CD4-positive, alpha-beta memory T cell (primary cell): ENCODE data around the gene ZBTB8B. TPM values are rescaled to one million over a fixed set of nuclear protein-coding genes. Genes with fewer than 3 reads are reported as not detected.
A peak's percentile ranks its signal among the peaks of the same experiment; 100 is the strongest.

Experiments used
- CTCF ChIA-PET: fragments of 350-600 bp; sonication (Branson Sonifier 250); formaldehyde crosslinking; loops from one replicate; lab custom pipeline; 2021; ENCODE audit warnings: inconsistent platforms; ENCODE audit not compliant: partially characterized antibody; lab: Charles Lee
- POLR2A ChIA-PET: fragments of 350-600 bp; sonication (Branson Sonifier 250); formaldehyde crosslinking; loops from one replicate; lab custom pipeline; 2021; ENCODE audit not compliant: partially characterized antibody; lab: Charles Lee
- DNase-seq, 5 donors: peaks; one replicate each; pipeline versions ENCODE4 v3.0.0 to v3.0.0-alpha.2; 2020 to 2022; ENCODE audit warnings: mixed read lengths in 1 of 5
- H3K27ac ChIP-seq: one replicate; pipeline ENCODE4 v1.7.0; 2013; ENCODE audit warnings: low read depth, low read length
- H3K27me3 ChIP-seq: 2 replicates; pipeline ENCODE4 v1.7.0; 2013; ENCODE audit warnings: mild to moderate bottlenecking, low read length, moderate library complexity; ENCODE audit not compliant: insufficient read depth
- H3K36me3 ChIP-seq: 2 replicates; pipeline ENCODE4 v1.7.0; 2013; ENCODE audit warnings: mild to moderate bottlenecking, low read length, moderate library complexity; ENCODE audit not compliant: insufficient read depth
- H3K4me1 ChIP-seq: 2 replicates; pipeline ENCODE4 v1.7.0; 2013; ENCODE audit warnings: mild to moderate bottlenecking, low read length, moderate library complexity; ENCODE audit not compliant: insufficient read depth
- H3K4me3 ChIP-seq, 2 donors: one replicate each; pipeline ENCODE4 v1.7.0; 2013; ENCODE audit warnings: low read length in 2 of 2, mild to moderate bottlenecking in 1 of 2
- H3K9me3 ChIP-seq, 2 donors: one replicate each; pipeline ENCODE4 v1.7.0; 2013; ENCODE audit warnings: low read length in 2 of 2, control low read depth in 1 of 2; ENCODE audit not compliant: control insufficient read depth in 1 of 2
- H3K27ac Mint-ChIP-seq, 7 donors: one replicate each; pipeline ENCODE4 v1.8.0; 2020 to 2021; ENCODE audit warnings: mixed read lengths in 7 of 7, mild to moderate bottlenecking in 6 of 7, inconsistent platforms in 3 of 7, moderate library complexity in 3 of 7
- H3K27me3 Mint-ChIP-seq, 2 donors: one replicate each; pipeline ENCODE4 v1.8.0; 2020 to 2021; ENCODE audit warnings: mixed read lengths in 2 of 2
- H3K36me3 Mint-ChIP-seq, 2 donors: one replicate each; pipeline ENCODE4 v1.8.0; 2020 to 2021; ENCODE audit warnings: mixed read lengths in 2 of 2, inconsistent platforms in 1 of 2, mild to moderate bottlenecking in 1 of 2
- H3K4me1 Mint-ChIP-seq, 4 donors: one replicate each; pipeline ENCODE4 v1.8.0; 2020 to 2021; ENCODE audit warnings: mixed read lengths in 4 of 4, mild to moderate bottlenecking in 1 of 4
- H3K4me3 Mint-ChIP-seq, 8 donors: one replicate each; pipeline ENCODE4 v1.8.0; 2020 to 2021; ENCODE audit warnings: mixed read lengths in 8 of 8, mild to moderate bottlenecking in 7 of 8, moderate library complexity in 6 of 8, inconsistent platforms in 3 of 8
- H3K9me3 Mint-ChIP-seq, 8 donors: one replicate each; pipeline ENCODE4 v1.8.0; 2020 to 2021; ENCODE audit warnings: mixed read lengths in 8 of 8, mild to moderate bottlenecking in 5 of 8, inconsistent platforms in 3 of 8, moderate library complexity in 1 of 8
- intact Hi-C: fragments of 100-400 bp; cut with micrococcal nuclease; formaldehyde crosslinking; loops from one replicate; pipeline ENCODE4 v1.15.1; 2023
- polyA plus RNA-seq, 2 donors: library from polyadenylated mRNA; unstranded; fragments of 300-500 nt; fragmentation: Illumina TruSeq; gene quantifications; one replicate each; pipeline ENCODE4 v1.2.3, GENCODE V29; 2021
- total RNA-seq, 2 experiments: library from RNA; stranded (reverse); gene quantifications; one replicate each; pipeline ENCODE4 v1.2.3, GENCODE V29; 2021

Gene ZBTB8B
- total RNA-seq = not detected
- not detected for polyA plus RNA-seq

- peak within 1 kb of the TSS; percentile 66 to 88 (median 80) for H3K4me3 Mint-ChIP-seq
- H3K27ac Mint-ChIP-seq = no peak within 1 kb of the TSS
- peak in 2 of 5 donors; percentile 11 to 12 for DNase-seq
- ChIA-PET POLR2A (interaction anchor here (1.0 kb wide), 1 partner anchor 11 kb away, joined by 3 read pairs; no protein-coding TSS in a partner anchor), CTCF (no interaction called here)
- Histone ChIP-seq H3K27me3 (peaks cover 30% of the 10 kb centered on the region), H3K36me3 (no peaks in the 10 kb centered on the region), H3K4me3 (peak within 1 kb of the TSS in 1 of 2 donors; percentile 41), H3K9me3 (no peaks in the 10 kb centered on the region), H3K4me1 (peaks cover 18% of the 10 kb centered on the region), H3K27ac (no peak within 1 kb of the TSS)
- peaks cover 0 to 2% of the 10 kb centered on the region in 2 donors for H3K36me3 Mint-ChIP-seq
- intact Hi-C loops = no loop called here
- peaks cover 8 to 15% (median 12%) of the 10 kb centered on the region in 4 donors for H3K4me1 Mint-ChIP-seq
- H3K9me3 Mint-ChIP-seq = peaks cover 0 to 5% (median 0%) of the 10 kb centered on the region in 8 donors
- peaks cover 34 to 43% of the 10 kb centered on the region in 2 donors for H3K27me3 Mint-ChIP-seq
Observed at GRCh38 chr1:32464716-32465577, at the start of gene ZBTB8B. Gene ZBTB8B (plus strand): TSS chr1:32465072. CDS start chr1:32470625, 5,553 bp downstream.

GRCh38 chr1:32421775-32422174 is 43.1 kb upstream of the ZBTB8B start:
- H3K4me1 ChIP-seq = no peaks in the 10 kb centered on the region
- peaks cover 7% of the 10 kb centered on the region for H3K27me3 ChIP-seq
- intact Hi-C loops = no loop called here
- H3K27ac ChIP-seq = no peak overlapping the region
- ChIA-PET POLR2A (no interaction called here), CTCF (interaction anchor here (1.5 kb wide), 1 partner anchor 21 kb away, joined by 3 read pairs; no protein-coding TSS in a partner anchor)
- DNase-seq = no peak
- no peak overlapping the region for H3K4me3 ChIP-seq
- no peaks in the 10 kb centered on the region for H3K36me3 ChIP-seq
- peaks cover 12 to 15% of the 10 kb centered on the region in 2 donors for H3K27me3 Mint-ChIP-seq
- no peaks in the 10 kb centered on the region for H3K36me3 Mint-ChIP-seq
- no peaks in the 10 kb centered on the region for H3K9me3 ChIP-seq
- peaks cover 0 to 4% (median 0%) of the 10 kb centered on the region in 4 donors for H3K4me1 Mint-ChIP-seq
- no peak overlapping the region for H3K27ac Mint-ChIP-seq
- peaks cover 0 to 2% (median 0%) of the 10 kb centered on the region in 8 donors for H3K9me3 Mint-ChIP-seq
- no peak overlapping the region for H3K4me3 Mint-ChIP-seq

GRCh38 chr1:32426489-32427255 is 38.2 kb upstream of the ZBTB8B start:
- H3K9me3 ChIP-seq = no peaks in the 10 kb centered on the region
- DNase-seq = no peak
- Mint-ChIP-seq H3K4me3 (peak overlapping the region in 1 of 8 donors; percentile 55), H3K36me3 (no peaks in the 10 kb centered on the region), H3K27ac (no peak overlapping the region), H3K9me3 (no peaks in the 10 kb centered on the region), H3K4me1 (peaks cover 0 to 4% (median 0%) of the 10 kb centered on the region in 4 donors), H3K27me3 (peaks cover 27 to 37% of the 10 kb centered on the region in 2 donors)
- H3K4me1 ChIP-seq = no peaks in the 10 kb centered on the region
- peaks cover 8% of the 10 kb centered on the region for H3K27me3 ChIP-seq
- no peak overlapping the region for H3K4me3 ChIP-seq
- no peaks in the 10 kb centered on the region for H3K36me3 ChIP-seq
- intact Hi-C loops = no loop called here
- no peak overlapping the region for H3K27ac ChIP-seq
- POLR2A ChIA-PET = no interaction called here
- CTCF ChIA-PET = interaction anchor here (3.2 kb wide), 1 partner anchor 12 kb away, joined by 13 read pairs; no protein-coding TSS in a partner anchor

- Mint-ChIP-seq H3K9me3 (no peaks in the 10 kb centered on the region), H3K27me3 (peaks cover 31 to 44% of the 10 kb centered on the region in 2 donors), H3K36me3 (no peaks in the 10 kb centered on the region), H3K4me1 (peaks cover 0 to 4% (median 0%) of the 10 kb centered on the region in 4 donors), H3K27ac (no peak overlapping the region), H3K4me3 (no peak overlapping the region)
- H3K4me3 ChIP-seq = no peak overlapping the region
- H3K27ac ChIP-seq = no peak overlapping the region
- no peaks in the 10 kb centered on the region for H3K4me1 ChIP-seq
- peaks cover 8% of the 10 kb centered on the region for H3K27me3 ChIP-seq
- DNase-seq = no peak
- no peaks in the 10 kb centered on the region for H3K36me3 ChIP-seq
- intact Hi-C loops = no loop called here
- POLR2A ChIA-PET = no interaction called here
- H3K9me3 ChIP-seq = no peaks in the 10 kb centered on the region
- CTCF ChIA-PET = no interaction called here
Observed at GRCh38 chr1:32427264-32427963, 37.5 kb upstream of the ZBTB8B start.

- Mint-ChIP-seq H3K36me3 (no peaks in the 10 kb centered on the region), H3K4me1 (no peaks in the 10 kb centered on the region), H3K9me3 (no peaks in the 10 kb centered on the region), H3K4me3 (no peak overlapping the region), H3K27me3 (peaks cover 25 to 41% of the 10 kb centered on the region in 2 donors), H3K27ac (no peak overlapping the region)
- no peak overlapping the region for H3K4me3 ChIP-seq
- ChIA-PET CTCF (no interaction called here), POLR2A (no interaction called here)
- H3K4me1 ChIP-seq = no peaks in the 10 kb centered on the region
- no peaks in the 10 kb centered on the region for H3K36me3 ChIP-seq
- no peaks in the 10 kb centered on the region for H3K9me3 ChIP-seq
- H3K27me3 ChIP-seq = peaks cover under 1% of the 10 kb centered on the region
- DNase-seq = no peak
- H3K27ac ChIP-seq = no peak overlapping the region
- intact Hi-C loops = no loop called here
Observed at GRCh38 chr1:32431736-32432400, 33.0 kb upstream of the ZBTB8B start.

- Mint-ChIP-seq H3K9me3 (peaks cover 3 to 23% (median 18%) of the 10 kb centered on the region in 8 donors), H3K27ac (no peak overlapping the region), H3K36me3 (peaks cover 0 to 6% of the 10 kb centered on the region in 2 donors), H3K4me1 (no peaks in the 10 kb centered on the region), H3K4me3 (no peak overlapping the region), H3K27me3 (peaks cover 11 to 33% of the 10 kb centered on the region in 2 donors)
- Histone ChIP-seq H3K4me1 (no peaks in the 10 kb centered on the region), H3K36me3 (no peaks in the 10 kb centered on the region), H3K4me3 (no peak overlapping the region), H3K9me3 (no peaks in the 10 kb centered on the region), H3K27ac (no peak overlapping the region), H3K27me3 (no peaks in the 10 kb centered on the region)
- CTCF ChIA-PET = interaction anchor here (1.3 kb wide), 1 partner anchor 35 kb away, joined by 3 read pairs; no protein-coding TSS in a partner anchor
- POLR2A ChIA-PET = no interaction called here
- intact Hi-C loops = no loop called here
- no peak for DNase-seq
Observed at GRCh38 chr1:32438136-32438535, 26.7 kb upstream of the ZBTB8B start.
